Right lobe of liver (tissue), 6 donors: ENCODE measurements around the gene NTM. TPM values are rescaled to one million over a fixed set of nuclear protein-coding genes. Genes with fewer than 3 reads are reported as not detected.

Experiments
- ATAC-seq, 4 donors: fragments of 200-7000 bp; cut with Tn5 transposase; one replicate each; pipeline ENCODE4 v1.9.1; 2020; ENCODE audit warnings: mild to moderate bottlenecking in 4 of 4, moderate library complexity in 4 of 4
- DNase-seq, 3 donors: peaks; one replicate each; pipeline ENCODE4 v3.0.0-alpha.2; 2020
- H3K27ac ChIP-seq, 3 donors: fragments of 200-600 bp; one replicate each; pipeline ENCODE4 v1.8.0; 2022
- H3K27me3 ChIP-seq, 2 donors: fragments of 200-600 bp; one replicate each; pipeline ENCODE4 v1.8.0; 2022
- H3K36me3 ChIP-seq, 4 donors: fragments of 200-600 bp; sonication (generic) in 1 of 4; one replicate each; pipeline versions ENCODE4 v1.5.1 to v1.8.0; 2017 to 2022; ENCODE audit warnings: control low read depth in 1 of 4
- H3K4me1 ChIP-seq, 4 donors: fragments of 200-600 bp; sonication (generic) in 1 of 4; one replicate each; pipeline versions ENCODE4 v1.5.1 to v1.8.0; 2017 to 2022; ENCODE audit warnings: control low read depth in 1 of 4
- H3K4me3 ChIP-seq, 3 donors: fragments of 200-600 bp; one replicate each; pipeline ENCODE4 v1.8.0; 2022
- H3K9me3 ChIP-seq, 4 donors: fragments of 200-600 bp; sonication (generic) in 1 of 4; one replicate each; pipeline versions ENCODE4 v1.5.1 to v1.8.0; 2017 to 2022; ENCODE audit warnings: control low read depth in 1 of 4
- POLR2A ChIP-seq: fragments of 450-650 bp; IDR thresholded peaks from one replicate; pipeline ENCODE4 v1.6.1; 2017; ENCODE audit warnings: antibody characterized with exemption, mild to moderate bottlenecking
- WGBS: methylation state at CpG from one replicate; pipeline ENCODE4 v1.1.6; 2018; ENCODE audit warnings: low coverage, low lambda C conversion rate; ENCODE audit not compliant: insufficient coverage; ENCODE audit errors: missing lambda C conversion rate; 5-methylcytosine and 5-hydroxymethylcytosine counted together
- intact Hi-C, 2 donors: fragments of 100-400 bp; cut with DNase I; formaldehyde crosslinking; loops; one replicate each; pipeline versions ENCODE4 v1.11.2 to v1.14.1; 2022
- total RNA-seq, 6 experiments: library from RNA; depleted of rRNA in 2 of 6; stranded (reverse); fragments of >200 nt in 2 of 6; fragmentation: NEBNext Ultra II Directional in 3 of 6; extraction: Animal tissue kit (Norgen Biotek cat#: 25700) in 3 of 6; gene quantifications; one replicate each; pipeline versions ENCODE4 v1.1.0 to v1.2.4, GENCODE V29; 2016 to 2023
- TF ChIP-seq, protein P1 (sequence below), 4 donors: fragments of 200-600 bp in 3 of 4; fragments of 450-650 bp in 1 of 4; IDR thresholded peaks; one replicate each; pipeline versions ENCODE4 v1.5.1 to v1.8.0; 2016 to 2022; ENCODE audit warnings: antibody characterized with exemption in 4 of 4, mild to moderate bottlenecking in 2 of 4
- donor health status: DM: no; HTN: yes; CAD: no.
- donor health status: DM: no; HTN: no; CAD: no.
- donor health status: DM: no; HTN: no; CAD: no.
- donor health status: DM: no; HTN: yes; CAD: no.
- donor health status: DM: no; HTN: yes; CAD: no.

The NTM gene
- total RNA-seq, 6 experiments from 2014 or later = 0.35 TPM; not detected in 5

DNA sequence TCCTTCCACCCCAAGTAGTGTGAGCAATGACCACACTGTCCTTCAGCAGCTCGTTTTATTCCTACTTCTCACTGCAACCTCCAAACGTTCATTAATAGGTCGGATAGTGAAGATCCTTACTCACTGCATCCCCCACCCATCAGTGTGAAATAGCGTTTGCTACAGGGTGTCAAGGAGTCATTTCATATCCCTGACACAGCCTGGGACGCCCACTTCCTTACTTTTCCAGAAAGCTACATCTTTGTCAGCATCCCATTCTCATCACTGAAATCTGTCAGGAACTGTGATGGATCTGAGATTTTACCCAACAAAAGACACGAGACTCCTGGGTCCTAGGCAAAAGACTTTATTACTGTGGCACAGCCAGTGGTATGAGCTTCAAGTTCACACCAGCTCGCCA is 592.4 kb downstream of the NTM start:
- intact Hi-C loops = no loop called here
- Histone ChIP-seq H3K27me3 (no peaks in the 10 kb centered on the region), H3K27ac (no peak overlapping the region), H3K36me3 (no peaks in the 10 kb centered on the region), H3K4me1 (no peaks in the 10 kb centered on the region), H3K9me3 (no peaks in the 10 kb centered on the region), H3K4me3 (no peak overlapping the region)
- no peak for ATAC-seq
- no peak for TF ChIP-seq POLR2A
- TF ChIP-seq, protein P1, sequence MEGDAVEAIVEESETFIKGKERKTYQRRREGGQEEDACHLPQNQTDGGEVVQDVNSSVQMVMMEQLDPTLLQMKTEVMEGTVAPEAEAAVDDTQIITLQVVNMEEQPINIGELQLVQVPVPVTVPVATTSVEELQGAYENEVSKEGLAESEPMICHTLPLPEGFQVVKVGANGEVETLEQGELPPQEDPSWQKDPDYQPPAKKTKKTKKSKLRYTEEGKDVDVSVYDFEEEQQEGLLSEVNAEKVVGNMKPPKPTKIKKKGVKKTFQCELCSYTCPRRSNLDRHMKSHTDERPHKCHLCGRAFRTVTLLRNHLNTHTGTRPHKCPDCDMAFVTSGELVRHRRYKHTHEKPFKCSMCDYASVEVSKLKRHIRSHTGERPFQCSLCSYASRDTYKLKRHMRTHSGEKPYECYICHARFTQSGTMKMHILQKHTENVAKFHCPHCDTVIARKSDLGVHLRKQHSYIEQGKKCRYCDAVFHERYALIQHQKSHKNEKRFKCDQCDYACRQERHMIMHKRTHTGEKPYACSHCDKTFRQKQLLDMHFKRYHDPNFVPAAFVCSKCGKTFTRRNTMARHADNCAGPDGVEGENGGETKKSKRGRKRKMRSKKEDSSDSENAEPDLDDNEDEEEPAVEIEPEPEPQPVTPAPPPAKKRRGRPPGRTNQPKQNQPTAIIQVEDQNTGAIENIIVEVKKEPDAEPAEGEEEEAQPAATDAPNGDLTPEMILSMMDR (IDR thresholded peaks at IDR 0.05) = no peak
- no peak for DNase-seq
- 30% methylated on average over 7 of the region's 7 CpGs for WGBS

DNA sequence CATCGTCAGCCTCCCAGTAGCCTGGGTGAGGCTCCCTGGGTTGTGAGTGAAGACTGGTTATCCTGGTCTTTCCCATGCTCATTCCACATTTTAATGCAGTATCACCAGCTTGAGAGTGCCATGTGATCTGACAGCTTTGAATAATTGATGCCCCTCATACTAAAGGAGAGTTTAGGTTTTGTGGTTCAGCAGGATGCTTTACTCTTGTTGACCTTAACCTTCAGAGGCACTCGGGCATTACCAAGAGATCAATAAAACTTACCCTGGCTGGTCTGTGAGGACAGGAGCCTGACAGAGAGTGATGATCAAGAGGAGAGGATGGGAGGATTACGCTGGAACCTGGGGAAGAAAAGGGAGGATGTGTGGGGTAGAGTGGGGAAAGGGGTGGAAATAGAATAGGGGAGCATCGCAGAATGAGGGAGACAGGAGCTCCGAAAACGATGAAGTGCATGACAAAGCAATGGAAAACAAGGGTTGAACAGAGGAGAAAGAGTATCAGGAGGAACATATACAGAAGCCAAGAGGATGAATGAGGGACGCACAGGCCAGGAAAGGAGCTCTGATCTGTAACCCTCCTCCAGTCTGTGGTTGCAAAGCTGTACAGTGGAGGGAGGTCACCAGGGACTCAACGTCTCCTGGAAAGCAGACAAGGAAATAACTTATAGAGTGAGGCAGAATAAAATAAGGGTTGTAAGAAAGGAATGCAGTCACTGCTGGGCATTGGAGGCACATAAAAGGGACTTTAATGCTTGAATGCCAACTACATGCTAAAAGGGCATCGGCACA is 594.5 kb downstream of the NTM start:
- 50% methylated on average over 9 of the region's 9 CpGs for WGBS
- Histone ChIP-seq H3K27ac (no peak overlapping the region), H3K4me1 (no peaks in the 10 kb centered on the region), H3K4me3 (no peak overlapping the region), H3K27me3 (no peaks in the 10 kb centered on the region), H3K36me3 (no peaks in the 10 kb centered on the region), H3K9me3 (no peaks in the 10 kb centered on the region)
- DNase-seq (no peak), ATAC-seq (no peak)
- TF ChIP-seq, protein P1 (IDR thresholded peaks at IDR 0.05) = no peak
- TF ChIP-seq POLR2A = no peak
- intact Hi-C loops = no loop called here

DNA sequence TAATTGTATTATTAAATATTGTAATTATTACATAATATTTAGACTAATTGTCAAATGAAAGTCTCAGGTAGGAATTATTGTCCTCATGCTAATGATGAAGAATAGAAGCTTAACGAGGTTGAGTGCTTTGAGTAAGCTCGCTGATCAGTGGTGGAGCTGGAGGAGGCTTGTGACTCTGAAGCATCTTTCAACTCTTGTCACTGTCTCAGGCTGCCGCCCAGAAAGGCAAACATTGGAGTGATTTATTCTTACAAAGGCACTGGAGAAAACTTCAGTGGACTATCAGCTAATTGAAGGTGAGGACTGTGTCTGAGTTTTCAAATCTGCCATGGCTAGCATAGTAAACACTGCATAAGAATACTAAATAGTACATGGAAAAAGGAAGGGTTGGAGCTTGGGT is 595.1 kb downstream of the NTM start:
- Histone ChIP-seq H3K27me3 (no peaks in the 10 kb centered on the region), H3K9me3 (no peaks in the 10 kb centered on the region), H3K27ac (no peak overlapping the region), H3K4me1 (no peaks in the 10 kb centered on the region), H3K36me3 (no peaks in the 10 kb centered on the region), H3K4me3 (no peak overlapping the region)
- WGBS = 49% methylated on average over 3 of the region's 3 CpGs
- intact Hi-C loops = no loop called here
- DNase-seq = no peak
- no peak for TF ChIP-seq POLR2A
- TF ChIP-seq, protein P1 (IDR thresholded peaks at IDR 0.05) = no peak
- no peak for ATAC-seq

DNA sequence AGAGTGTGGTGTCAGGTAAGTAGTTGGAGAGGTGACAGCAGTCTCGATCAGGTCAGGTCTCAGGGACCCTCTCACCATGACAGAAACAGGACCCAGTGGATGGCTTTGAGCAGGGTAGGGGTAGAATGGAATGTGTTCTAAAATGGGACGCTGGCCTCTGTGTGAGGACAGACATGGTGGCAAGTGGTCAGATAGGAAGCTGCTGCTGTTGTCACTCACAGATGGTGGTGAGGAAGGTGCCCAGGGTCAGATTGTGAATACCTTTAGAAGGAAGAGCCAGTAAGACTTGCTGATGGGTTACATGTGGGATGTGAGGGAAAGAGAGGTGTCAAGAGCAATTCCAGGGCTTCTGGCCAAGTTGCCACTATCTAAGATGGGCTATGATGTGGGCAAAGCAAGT is 596.3 kb downstream of the NTM start:
- no peak for ATAC-seq
- H3K36me3 ChIP-seq = no peaks in the 10 kb centered on the region
- intact Hi-C loops = no loop called here
- H3K4me3 ChIP-seq = no peak overlapping the region
- TF ChIP-seq POLR2A = no peak
- no peaks in the 10 kb centered on the region for H3K27me3 ChIP-seq
- no peaks in the 10 kb centered on the region for H3K4me1 ChIP-seq
- H3K27ac ChIP-seq = no peak overlapping the region
- no peak for DNase-seq
- 45% methylated on average over 2 of the region's 2 CpGs for WGBS
- H3K9me3 ChIP-seq = no peaks in the 10 kb centered on the region

DNA sequence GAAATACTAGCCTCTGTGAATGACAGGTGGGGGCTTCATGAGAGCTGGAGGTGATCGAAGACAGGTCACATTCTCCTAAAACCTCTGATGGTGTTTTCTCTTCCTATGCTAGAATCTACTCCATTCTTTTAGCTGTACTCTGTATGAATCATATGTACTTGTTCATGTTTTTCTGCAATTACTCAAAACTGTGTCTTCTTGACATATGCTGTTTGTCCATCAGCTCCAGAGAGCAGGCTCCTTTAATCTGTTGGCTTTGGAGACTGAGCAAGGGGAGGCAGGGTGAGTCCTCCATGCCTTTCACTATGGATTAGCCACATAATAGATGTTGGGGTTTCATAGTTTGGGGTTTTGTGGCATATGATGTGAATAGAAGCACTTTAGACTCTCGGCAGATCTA is 598.8 kb downstream of the NTM start:
- ATAC-seq (no peak), DNase-seq (no peak)
- H3K27ac ChIP-seq = no peak overlapping the region
- no peak for TF ChIP-seq POLR2A
- TF ChIP-seq, protein P1 (IDR thresholded peaks at IDR 0.05) = no peak
- H3K27me3 ChIP-seq = no peaks in the 10 kb centered on the region
- H3K36me3 ChIP-seq = no peaks in the 10 kb centered on the region
- intact Hi-C loops = no loop called here
- H3K9me3 ChIP-seq = no peaks in the 10 kb centered on the region
- H3K4me1 ChIP-seq = no peaks in the 10 kb centered on the region
- 49% methylated on average over 2 of the region's 2 CpGs for WGBS
- no peak overlapping the region for H3K4me3 ChIP-seq
